HUDEP-2 (cell line): ENCODE data around the gene PFAS.
"Not testable (repeated sequence)": the region's sequence is repeated elsewhere in the genome, so short reads cannot be mapped to it uniquely, and the experiment has no call there.

Experiments used
- DNase-seq, 76 experiments: peaks; one replicate each; lab custom pipeline; 2025; ENCODE audit not compliant: unreplicated experiment in 76 of 76; lab: John Stamatoyannopoulos, UW

PFAS gene, protein sequence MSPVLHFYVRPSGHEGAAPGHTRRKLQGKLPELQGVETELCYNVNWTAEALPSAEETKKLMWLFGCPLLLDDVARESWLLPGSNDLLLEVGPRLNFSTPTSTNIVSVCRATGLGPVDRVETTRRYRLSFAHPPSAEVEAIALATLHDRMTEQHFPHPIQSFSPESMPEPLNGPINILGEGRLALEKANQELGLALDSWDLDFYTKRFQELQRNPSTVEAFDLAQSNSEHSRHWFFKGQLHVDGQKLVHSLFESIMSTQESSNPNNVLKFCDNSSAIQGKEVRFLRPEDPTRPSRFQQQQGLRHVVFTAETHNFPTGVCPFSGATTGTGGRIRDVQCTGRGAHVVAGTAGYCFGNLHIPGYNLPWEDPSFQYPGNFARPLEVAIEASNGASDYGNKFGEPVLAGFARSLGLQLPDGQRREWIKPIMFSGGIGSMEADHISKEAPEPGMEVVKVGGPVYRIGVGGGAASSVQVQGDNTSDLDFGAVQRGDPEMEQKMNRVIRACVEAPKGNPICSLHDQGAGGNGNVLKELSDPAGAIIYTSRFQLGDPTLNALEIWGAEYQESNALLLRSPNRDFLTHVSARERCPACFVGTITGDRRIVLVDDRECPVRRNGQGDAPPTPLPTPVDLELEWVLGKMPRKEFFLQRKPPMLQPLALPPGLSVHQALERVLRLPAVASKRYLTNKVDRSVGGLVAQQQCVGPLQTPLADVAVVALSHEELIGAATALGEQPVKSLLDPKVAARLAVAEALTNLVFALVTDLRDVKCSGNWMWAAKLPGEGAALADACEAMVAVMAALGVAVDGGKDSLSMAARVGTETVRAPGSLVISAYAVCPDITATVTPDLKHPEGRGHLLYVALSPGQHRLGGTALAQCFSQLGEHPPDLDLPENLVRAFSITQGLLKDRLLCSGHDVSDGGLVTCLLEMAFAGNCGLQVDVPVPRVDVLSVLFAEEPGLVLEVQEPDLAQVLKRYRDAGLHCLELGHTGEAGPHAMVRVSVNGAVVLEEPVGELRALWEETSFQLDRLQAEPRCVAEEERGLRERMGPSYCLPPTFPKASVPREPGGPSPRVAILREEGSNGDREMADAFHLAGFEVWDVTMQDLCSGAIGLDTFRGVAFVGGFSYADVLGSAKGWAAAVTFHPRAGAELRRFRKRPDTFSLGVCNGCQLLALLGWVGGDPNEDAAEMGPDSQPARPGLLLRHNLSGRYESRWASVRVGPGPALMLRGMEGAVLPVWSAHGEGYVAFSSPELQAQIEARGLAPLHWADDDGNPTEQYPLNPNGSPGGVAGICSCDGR (N-terminal part only)

DNA sequence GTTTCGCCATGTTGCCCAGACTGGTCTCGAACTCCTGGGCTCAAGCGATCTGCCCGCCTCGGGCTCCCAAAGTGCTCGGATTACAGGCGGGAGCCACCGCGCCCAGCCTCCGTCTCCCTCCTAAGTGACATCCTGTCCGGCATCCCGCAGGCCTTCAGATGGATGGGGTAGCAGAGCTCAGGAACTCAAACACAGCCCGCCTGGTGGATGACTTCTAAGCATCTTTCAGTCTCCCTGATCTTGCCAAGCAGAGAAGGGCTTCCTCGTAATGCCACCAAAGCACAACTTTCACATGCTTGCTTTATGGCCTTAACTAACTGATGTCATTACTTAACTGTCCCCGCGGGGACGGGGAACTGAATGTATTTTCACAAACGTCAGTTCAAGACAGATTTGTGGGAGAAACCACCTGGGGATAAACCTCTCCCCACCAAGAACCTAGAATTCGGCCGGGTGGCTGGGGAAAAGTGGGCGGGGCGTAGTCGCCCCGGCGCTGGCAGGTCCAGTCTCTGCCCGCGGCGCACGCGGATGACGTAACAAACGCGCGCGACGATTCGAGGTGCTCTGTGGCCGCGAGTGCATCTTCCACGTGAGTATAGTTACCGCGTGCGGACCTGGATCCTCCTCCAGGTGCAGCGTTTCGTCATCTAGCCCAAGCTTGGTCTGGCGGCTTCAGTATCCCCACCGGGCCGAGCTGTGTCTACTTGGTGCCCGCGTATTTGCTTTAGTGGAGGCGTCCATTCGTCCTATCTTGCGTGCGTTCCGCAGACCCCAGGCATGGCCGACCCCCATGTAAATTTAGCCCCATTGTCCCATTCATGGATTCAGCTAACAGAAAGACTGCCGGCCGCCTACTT, at the start of gene PFAS:
Gene PFAS (plus strand): TSS at position 539 of the 857 bp plus-strand sequence. CDS start 4,649 bp downstream, outside the sequence.
- peak in 75 of 76 experiments; percentile 48 to 95 (median 87) for DNase-seq

DNA sequence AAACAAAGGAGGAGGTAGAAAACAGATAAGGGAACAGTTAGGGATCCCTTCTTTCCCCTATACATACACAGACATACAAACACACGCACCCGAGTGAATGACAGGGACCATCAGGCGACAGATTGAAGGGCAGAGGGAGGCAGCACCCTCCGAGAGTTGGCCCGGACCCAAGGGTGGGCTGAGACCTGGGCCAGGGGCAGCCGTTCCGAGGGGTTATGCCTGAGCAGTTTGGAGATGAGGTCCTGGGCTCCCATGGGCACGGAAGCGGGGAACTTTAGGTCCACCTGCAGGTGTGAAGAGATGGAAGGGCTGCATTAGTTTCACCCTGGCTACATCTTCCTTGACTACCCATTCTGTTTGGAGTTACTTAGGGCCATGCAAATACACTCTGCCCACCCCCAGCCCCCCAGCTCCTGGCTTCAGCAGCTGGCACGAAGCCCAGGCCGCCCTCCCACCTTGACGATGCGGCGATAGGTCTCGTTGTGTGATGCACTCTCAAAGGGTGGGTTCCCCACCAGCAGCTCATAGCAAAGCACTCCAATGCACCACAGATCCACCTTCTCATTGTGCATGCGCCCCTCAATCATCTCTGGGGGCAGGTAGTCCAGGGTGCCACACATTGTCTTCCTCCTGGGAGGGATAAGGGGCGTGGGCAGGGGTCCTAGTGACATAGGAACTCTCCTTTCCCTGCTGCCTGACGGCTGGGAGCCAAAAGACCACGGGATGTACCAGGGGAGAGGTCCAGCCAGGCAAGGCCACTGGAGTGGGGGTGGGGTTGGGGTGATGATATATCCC, 44.1 kb upstream of the PFAS start:
- no peak for DNase-seq

DNA sequence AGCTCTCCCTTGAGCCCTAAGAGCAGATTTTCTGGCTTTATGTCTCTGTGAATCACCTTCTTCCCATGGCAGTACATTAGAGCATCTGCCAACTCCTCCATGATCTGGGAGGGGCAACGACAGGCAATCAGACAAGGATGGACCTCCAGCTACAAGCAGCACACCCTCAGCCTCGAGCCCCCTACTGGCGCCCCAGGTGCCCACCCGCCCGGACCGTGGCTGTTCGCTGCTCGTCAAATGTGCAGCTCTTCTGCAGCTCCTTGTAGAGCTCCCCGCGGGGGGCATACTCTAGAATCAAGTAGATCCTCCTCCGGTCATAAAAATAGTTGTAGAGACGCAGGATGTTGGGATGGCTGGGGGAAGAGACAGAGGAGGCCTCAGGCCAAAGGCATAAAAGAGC, 42.6 kb upstream of the PFAS start:
- no peak for DNase-seq

DNA sequence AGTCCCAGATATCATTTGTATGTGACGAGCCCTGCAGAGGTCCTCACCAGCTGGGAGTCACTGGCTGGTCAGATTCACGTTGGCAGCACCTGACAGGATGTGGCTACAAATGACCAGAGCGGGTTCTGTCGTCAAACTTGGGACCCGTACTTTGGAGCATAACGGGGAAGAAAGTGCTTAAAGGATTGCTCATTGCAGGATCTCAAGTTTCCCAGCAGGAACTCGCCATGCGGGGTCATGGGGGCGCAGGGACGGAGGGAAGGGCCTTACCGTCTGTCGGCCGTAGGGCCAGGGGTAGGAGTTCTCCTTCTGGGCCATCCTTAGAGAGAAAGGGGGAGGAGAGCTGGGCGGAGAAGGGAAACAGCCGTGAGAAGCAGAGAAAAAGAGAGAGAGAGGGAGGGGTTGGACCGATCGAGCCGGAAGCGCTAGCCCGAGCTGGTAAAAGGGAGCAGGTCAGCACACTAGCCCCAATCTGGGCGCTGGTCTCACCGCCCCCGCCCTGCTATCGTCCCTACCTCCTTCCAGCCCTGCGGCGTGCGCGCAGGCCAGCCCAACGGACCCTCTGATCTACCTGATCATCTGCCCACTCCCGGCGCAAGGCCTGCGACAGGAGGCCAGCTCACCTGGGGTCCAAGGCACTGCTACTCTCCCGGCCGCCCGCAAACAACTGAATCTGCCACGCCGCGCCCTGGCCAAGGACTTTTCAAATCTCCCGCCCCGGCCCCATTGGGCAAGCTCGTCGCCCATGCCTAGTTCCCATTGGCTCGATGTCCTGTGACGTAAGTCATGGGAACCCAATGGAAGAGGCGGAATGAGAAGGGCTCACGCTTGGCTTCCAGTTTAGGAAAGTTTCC, 39.0 kb upstream of the PFAS start, which contains the start of gene AURKB:
Gene AURKB (minus strand): TSS at position 669 of the 854 bp plus-strand sequence. CDS start 351 bp downstream, at position 318.
- peak in 73 of 76 experiments; percentile 31 to 97 (median 89) for DNase-seq

DNA sequence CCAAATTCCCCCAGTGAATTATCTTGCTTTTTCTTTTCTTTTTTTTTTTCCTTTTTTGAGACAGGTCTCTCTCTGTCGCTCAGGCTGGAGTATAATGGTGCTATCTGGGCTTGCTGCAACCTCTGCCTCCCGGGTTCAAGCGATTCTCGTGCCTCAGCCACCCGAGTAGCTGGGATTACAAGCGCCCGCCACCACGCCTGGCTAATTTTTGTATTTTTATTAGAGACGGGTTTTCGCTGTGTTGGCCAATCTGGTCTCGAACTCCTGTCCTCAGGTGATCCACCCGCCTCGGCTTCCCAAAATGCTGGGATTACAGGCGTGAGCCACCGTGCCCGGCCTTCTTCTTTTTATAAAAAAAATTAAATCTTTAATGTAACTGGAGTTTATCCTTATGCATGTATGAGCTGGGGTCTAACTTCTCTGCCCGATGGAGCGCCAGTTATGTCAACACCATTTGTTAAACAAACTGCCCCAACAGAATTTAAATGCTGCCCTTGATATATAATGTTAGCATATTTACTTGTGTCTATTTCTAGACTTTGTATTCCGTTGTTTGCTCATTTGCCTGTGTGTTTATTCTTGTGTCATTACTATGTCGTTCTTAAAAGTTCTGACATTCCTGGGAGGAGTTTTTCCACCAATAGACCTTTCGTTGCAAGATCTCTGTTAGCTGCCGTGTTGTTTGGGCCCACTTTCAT, 38.2 kb upstream of the PFAS start:
- DNase-seq = peak in 10 of 76 experiments; percentile 8 to 60 (median 44)

DNA sequence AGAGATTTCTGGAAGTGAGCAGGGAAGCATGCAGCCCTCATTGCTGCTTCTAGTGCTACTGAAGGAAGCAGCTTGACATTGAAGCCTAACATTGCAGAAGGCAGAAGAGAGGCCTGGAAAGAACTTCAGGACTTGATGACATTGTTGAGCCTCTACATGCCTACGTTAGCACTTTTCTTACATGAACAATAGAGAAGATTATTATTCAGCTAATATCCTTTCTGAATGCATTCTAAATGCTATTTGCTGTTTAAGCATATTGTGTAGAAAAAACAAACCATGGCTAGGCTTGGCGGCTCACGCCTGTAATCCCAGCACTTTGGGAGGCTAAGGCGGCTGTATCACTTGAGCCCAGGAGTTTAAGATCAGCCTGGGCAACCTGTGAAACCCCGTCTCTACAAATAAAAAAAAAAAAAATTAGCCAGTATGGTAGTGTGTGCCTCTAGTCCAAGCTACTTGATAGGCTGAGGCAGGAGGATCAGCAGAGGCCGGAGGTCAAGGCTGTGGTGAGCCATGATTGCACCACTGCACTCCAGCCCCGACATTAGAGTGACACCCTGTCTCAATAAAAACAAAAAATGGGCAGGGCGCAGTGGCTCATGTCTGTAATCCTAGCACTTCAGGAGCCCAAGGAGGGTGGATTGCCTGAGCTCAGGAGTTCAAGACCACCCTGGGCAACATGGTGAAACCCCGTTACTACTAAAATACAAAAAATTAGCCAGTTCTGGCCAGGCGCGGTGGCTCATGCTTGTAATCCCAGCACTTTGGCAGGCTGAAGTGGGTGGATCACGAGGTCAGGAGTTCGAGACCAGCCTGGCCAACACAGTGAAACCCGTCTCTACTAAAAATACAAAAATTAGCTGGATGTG, 36.5 kb upstream of the PFAS start:
- DNase-seq = no peak

DNA sequence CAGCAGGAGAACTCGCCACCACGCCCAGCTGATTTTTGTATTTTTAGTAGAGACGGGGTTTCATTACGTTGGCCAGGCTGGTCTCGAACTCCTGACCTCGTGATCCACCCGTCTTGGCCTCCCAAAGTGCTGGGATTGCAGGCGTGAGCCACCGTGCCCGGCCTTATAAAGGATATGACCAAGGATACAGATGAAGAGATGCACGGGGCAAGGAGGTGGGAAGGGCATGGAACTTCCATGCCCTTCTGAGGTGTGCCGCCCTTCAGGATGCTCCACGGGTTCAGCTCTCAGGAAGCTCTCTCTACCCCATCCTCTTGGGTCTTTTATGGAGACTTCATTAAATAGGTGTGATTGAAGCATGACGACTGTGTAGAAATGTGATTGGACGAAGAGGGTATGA, 35.1 kb upstream of the PFAS start:
- not testable (repeated sequence) for DNase-seq

DNA sequence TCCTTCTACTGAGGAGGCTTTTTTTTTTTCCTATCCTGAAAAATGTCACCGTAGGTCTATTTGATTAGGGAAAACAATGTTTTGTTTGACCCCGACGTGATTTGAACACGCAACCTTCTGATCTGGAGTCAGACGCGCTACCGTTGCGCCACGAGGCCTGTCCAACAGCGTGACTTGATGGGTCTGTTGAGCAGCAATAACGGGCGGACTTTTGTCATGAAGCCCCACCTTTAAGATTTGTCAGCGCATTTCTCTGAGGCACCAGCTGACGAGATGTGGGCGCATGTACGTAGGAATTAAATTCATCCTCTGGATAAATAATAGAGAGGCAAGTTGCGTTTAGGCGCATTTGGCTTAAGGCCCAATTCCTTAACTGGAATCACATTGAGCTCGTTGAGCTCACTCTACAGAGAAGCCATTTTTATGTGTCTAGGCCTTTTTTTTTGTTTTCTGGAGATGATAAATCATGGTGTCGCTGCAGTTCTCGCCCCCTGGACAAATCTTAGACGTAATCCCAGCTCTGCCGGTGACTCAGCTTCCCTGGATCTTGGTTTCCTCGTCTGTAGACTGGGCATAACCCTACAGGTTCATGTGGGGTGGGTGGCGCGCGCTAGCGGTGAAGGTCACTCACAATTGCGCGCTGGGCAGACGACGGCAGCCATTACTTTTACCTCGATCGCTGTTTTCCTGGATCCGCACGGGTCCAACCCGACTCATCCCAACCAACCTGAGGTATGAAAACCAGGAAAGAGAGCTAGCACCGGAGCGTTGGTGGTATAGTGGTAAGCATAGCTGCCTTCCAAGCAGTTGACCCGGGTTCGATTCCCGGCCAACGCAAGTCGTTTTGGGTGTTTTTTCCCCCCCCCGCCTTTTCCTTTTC, 28.1 kb upstream of the PFAS start:
- DNase-seq = peak in 72 of 76 experiments; percentile 26 to 95 (median 86)

DNA sequence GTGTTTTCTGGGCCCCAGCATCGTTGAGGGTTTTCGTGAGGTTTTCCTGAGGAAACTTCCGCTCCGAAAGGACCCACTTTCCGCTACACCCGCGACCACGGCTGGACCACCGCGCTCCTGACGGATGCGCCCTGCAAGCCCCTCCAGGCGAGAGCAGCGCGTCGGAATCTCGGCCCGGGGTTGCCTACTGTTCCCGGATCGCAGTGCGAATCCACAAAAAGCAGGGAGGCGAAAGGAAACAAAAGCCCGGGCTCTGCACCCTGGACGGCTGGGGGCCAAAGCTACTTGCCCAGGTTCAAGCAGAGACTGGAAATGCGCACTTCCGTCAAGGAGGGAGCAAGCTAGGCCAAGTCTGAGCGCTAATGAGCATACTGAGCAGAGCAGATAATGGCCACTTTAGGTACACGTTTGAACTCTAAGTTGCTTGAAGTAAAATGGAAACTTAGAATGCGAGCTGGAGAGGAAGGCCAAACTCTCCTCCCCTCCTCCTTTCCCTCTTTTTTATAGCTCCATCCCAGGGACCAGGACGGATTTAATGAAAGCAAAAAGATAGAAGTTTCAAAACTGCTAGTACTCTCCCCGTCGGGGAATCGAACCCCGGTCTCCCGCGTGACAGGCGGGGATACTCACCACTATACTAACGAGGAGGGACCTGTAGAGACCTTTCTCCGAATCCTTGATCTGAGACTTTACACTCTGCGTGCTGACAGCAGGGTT, 27.3 kb upstream of the PFAS start:
- DNase-seq = peak in 71 of 76 experiments; percentile 27 to 96 (median 81)

DNA sequence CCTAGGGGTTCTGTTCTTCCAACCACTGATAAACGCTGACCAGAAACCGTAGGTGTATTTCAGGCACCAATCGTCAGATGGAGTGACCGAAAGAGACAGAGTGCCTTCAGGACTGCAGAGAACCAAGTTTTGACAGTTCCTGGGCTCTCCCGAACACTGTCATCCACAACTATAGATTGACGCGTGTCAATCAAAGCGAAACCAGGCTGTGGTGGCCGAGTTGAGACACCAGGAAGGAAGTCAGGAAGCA, 26.8 kb upstream of the PFAS start:
- DNase-seq = peak in 2 of 76 experiments; percentile 75 to 87

DNA sequence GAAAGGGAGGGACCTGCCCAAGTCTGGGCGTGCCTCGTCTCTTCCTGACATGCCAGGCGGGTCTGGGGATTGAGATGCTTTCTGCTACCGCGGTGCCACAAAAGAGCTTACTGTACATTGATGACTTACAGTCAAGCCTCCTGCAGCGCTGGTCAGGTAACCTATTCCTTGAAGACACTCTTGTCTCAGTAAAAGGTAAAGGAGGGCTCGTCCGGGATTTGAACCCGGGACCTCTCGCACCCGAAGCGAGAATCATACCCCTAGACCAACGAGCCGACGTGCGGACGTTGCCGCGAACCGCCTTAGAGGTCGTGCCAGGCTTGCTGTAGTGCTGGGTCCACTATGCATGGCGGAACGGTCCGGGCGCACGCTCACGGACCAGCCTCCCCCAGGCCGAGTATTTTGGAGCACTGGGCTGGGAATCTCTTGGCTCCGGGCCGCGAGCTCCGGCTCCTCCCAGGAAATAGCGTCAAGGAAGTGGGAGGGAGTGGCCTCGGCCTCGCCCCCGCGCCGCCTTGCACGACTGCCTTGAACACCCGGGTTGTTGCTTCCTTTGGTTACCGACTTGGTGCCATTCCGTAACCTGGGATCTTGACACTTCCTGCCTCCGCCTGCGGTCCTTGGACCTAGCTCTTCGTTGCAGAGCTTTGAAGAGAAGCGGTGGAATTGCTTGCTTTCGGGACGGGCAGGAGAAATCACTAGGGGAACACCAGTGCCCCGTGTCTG, 26.3 kb upstream of the PFAS start:
- peak in 73 of 76 experiments; percentile 49 to 98 (median 88) for DNase-seq

DNA sequence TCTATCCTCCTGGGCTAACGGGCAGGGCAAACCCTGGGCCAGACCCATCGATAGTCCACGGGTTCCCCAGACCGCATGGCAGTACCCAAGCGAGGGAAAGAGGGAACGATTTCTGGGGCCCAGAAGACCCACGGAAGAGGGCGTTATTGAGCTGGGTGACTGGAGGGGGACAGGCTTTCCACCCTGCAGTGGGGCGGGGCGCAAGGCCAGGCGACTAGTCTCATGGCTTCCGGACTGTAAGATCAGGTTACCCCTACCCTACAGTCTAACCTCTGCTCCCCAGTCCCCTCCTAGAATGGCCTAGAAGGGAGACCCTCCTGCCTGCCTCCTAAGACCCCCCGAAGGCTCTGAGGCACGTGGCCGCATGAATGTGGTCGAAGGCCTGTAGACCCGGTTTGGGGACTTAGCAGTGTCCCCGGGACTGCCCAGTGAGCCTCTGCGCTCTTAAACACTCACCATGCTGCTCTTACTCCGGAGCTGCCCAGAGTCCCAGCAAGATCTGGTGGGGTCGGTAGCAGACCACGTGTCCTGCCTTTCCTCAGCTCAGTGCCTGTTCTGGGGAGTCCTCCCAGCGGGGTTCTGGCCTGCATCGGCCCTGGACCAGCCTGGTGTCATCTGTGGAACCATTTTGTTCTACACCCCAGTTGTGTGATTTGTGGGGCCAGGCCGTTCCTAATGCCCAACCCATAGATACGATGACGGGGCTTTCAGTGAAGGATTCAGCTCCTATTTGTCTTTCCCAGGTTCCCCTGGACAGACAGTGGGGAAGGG, 25.5 kb upstream of the PFAS start:
- peak in 66 of 76 experiments; percentile 10 to 84 (median 57) for DNase-seq
